Middle frontal gyrus (tissue), 1 donor: Measurements from ENCODE around the gene PCDHGA10.
"Not testable (repeated sequence)": the region's sequence is repeated elsewhere in the genome, so short reads cannot be mapped to it uniquely, and the experiment has no call there.

Experiments used
- DNase-seq: peaks from one replicate; pipeline ENCODE4 v3.0.0-alpha.2; 2015; ENCODE audit warnings: low spot score; ENCODE audit errors: extremely low spot score

PCDHGA10 gene

GRCh38 chr5:141412854-141413539, at the start of gene PCDHGA10:
TSS of gene PCDHGA10 (plus strand) at chr5:141412987. CDS start at chr5:141413176, 189 bp downstream.
- DNase-seq, result no peak

- DNase-seq, result no peak
Measured at GRCh38 chr5:141363952-141364660, 48.7 kb upstream of the PCDHGA10 start, which contains the start of gene PCDHGA5. TSS of gene PCDHGA5 (plus strand) at chr5:141364162. CDS start at chr5:141364331, 169 bp downstream.

- DNase-seq, result no peak
Measured at GRCh38 chr5:141366016-141366896, 46.5 kb upstream of the PCDHGA10 start.

- DNase-seq, result no peak
Measured at GRCh38 chr5:141369994-141370848, 42.6 kb upstream of the PCDHGA10 start, which contains the start of gene PCDHGB3. TSS of gene PCDHGB3 (plus strand) at chr5:141370242. CDS start at chr5:141370395, 153 bp downstream.

GRCh38 chr5:141371572-141372475, 41.0 kb upstream of the PCDHGA10 start:
- DNase-seq, result no peak

GRCh38 chr5:141373673-141374317, 39.0 kb upstream of the PCDHGA10 start, which contains the start of gene PCDHGA6:
TSS of gene PCDHGA6 (plus strand) at chr5:141373891. CDS start at chr5:141374084, 193 bp downstream.
- no peak for DNase-seq

GRCh38 chr5:141374627-141375026, 38.2 kb upstream of the PCDHGA10 start:
- no peak for DNase-seq

- not testable (repeated sequence) for DNase-seq
Measured at GRCh38 chr5:141375444-141376155, 37.2 kb upstream of the PCDHGA10 start.

- no peak for DNase-seq
Measured at GRCh38 chr5:141382469-141383294, 30.1 kb upstream of the PCDHGA10 start, which contains the start of gene PCDHGA7. TSS of gene PCDHGA7 (plus strand) at chr5:141382742. CDS start at chr5:141382900, 158 bp downstream.

GRCh38 chr5:141383345-141383744, 29.4 kb upstream of the PCDHGA10 start:
- DNase-seq, result no peak

GRCh38 chr5:141384471-141385267, 28.1 kb upstream of the PCDHGA10 start:
- no peak for DNase-seq

GRCh38 chr5:141387557-141388311, 25.1 kb upstream of the PCDHGA10 start, which contains the start of gene PCDHGB4:
TSS of gene PCDHGB4 (plus strand) at chr5:141387698. CDS start at chr5:141387885, 187 bp downstream.
- not testable (repeated sequence) for DNase-seq

GRCh38 chr5:141388661-141389060, 24.1 kb upstream of the PCDHGA10 start:
- no peak for DNase-seq

GRCh38 chr5:141389153-141390042, 23.4 kb upstream of the PCDHGA10 start:
- no peak for DNase-seq
